B cell (primary cell): ENCODE data around the gene SH3RF3.

ENCODE experiments used
- EZH2 ChIP-seq: IDR thresholded peaks from 2 replicates; pipeline ENCODE4 v1.6.1; 2012; ENCODE audit warnings: borderline replicate concordance, low read depth, mild to moderate bottlenecking, moderate library complexity, low read length; ENCODE audit not compliant: insufficient read depth, poor library complexity, severe bottlenecking
- TF ChIP-seq, protein P1 (sequence below): fragments of 200-600 bp; IDR thresholded peaks from one replicate; pipeline ENCODE4 v1.8.0; 2022; ENCODE audit warnings: antibody characterized with exemption, mild to moderate bottlenecking

DNA sequence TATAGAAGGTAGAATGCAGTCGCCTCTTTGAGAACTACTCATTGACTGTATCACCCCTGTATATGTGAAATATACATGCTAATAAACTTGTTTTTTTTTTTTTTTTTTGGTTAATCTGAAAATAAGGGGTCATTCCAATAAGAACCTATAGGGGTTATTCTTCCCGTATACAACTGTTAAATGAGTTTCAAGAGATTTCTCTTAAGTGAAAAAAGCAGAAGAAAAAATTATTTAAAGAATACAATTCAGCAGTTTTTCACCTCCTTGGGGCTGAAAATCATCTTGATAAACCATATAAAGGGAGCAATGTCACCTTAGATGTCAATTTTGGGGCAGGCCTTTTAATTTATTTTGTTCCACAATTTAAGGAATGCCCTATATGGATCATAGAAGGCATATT is 418.3 kb downstream of the SH3RF3 start:
- TF ChIP-seq, protein P1, sequence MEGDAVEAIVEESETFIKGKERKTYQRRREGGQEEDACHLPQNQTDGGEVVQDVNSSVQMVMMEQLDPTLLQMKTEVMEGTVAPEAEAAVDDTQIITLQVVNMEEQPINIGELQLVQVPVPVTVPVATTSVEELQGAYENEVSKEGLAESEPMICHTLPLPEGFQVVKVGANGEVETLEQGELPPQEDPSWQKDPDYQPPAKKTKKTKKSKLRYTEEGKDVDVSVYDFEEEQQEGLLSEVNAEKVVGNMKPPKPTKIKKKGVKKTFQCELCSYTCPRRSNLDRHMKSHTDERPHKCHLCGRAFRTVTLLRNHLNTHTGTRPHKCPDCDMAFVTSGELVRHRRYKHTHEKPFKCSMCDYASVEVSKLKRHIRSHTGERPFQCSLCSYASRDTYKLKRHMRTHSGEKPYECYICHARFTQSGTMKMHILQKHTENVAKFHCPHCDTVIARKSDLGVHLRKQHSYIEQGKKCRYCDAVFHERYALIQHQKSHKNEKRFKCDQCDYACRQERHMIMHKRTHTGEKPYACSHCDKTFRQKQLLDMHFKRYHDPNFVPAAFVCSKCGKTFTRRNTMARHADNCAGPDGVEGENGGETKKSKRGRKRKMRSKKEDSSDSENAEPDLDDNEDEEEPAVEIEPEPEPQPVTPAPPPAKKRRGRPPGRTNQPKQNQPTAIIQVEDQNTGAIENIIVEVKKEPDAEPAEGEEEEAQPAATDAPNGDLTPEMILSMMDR, result no peak
- no peak for TF ChIP-seq EZH2
